Skeletal muscle tissue (tissue), 4 donors: ENCODE results near the gene SLC26A9. TPM values are rescaled to one million over a fixed set of nuclear protein-coding genes. Genes with fewer than 3 reads are reported as not detected.
A peak's percentile ranks its signal among the peaks of the same experiment; 100 is the strongest.

ENCODE experiments used
- H3K27ac ChIP-seq: one replicate; pipeline ENCODE4 v1.7.0; 2013; ENCODE audit warnings: mild to moderate bottlenecking, low read depth, low read length, inconsistent platforms
- H3K27me3 ChIP-seq, 3 donors: one replicate each; pipeline ENCODE4 v1.7.0; 2013; ENCODE audit warnings: low read length in 3 of 3; ENCODE audit not compliant: control insufficient read depth in 3 of 3, insufficient read depth in 3 of 3
- H3K36me3 ChIP-seq, 3 donors: one replicate each; pipeline ENCODE4 v1.7.0; 2013; ENCODE audit warnings: low read length in 3 of 3; ENCODE audit not compliant: control insufficient read depth in 3 of 3, insufficient read depth in 3 of 3
- H3K4me1 ChIP-seq, 3 donors: one replicate each; pipeline ENCODE4 v1.7.0; 2013; ENCODE audit warnings: low read length in 3 of 3, mild to moderate bottlenecking in 3 of 3; ENCODE audit not compliant: control insufficient read depth in 3 of 3, insufficient read depth in 3 of 3
- H3K4me3 ChIP-seq, 3 donors: one replicate each; pipeline ENCODE4 v1.7.0; 2013; ENCODE audit warnings: low read length in 3 of 3
- H3K9ac ChIP-seq, 3 donors: one replicate each; pipeline ENCODE4 v1.7.0; 2013; ENCODE audit warnings: low read length in 3 of 3, mild to moderate bottlenecking in 3 of 3, moderate library complexity in 2 of 3, low read depth in 1 of 3
- H3K9me3 ChIP-seq, 3 donors: one replicate each; pipeline ENCODE4 v1.7.0; 2013; ENCODE audit warnings: low read length in 3 of 3; ENCODE audit not compliant: control insufficient read depth in 3 of 3
- total RNA-seq: library from RNA; depleted of rRNA; stranded (reverse); fragments of >200 nt; gene quantifications from one replicate; pipeline ENCODE4 v1.2.3, GENCODE V29; 2014
- donor health status: Osteomylitis.

Gene SLC26A9
- total RNA-seq, 1 donor from 2014 or later: not detected

- Histone ChIP-seq H3K4me1 (peaks cover 18 to 32% (median 20%) of the 10 kb centered on the region in 3 donors), H3K9me3 (no peaks in the 10 kb centered on the region), H3K36me3 (no peaks in the 10 kb centered on the region), H3K4me3 (no peak overlapping the region), H3K27ac (no peak overlapping the region), H3K9ac (no peak overlapping the region), H3K27me3 (no peaks in the 10 kb centered on the region)
Measured at GRCh38 chr1:205950280-205950679, 7.0 kb upstream of the SLC26A9 start.

DNA sequence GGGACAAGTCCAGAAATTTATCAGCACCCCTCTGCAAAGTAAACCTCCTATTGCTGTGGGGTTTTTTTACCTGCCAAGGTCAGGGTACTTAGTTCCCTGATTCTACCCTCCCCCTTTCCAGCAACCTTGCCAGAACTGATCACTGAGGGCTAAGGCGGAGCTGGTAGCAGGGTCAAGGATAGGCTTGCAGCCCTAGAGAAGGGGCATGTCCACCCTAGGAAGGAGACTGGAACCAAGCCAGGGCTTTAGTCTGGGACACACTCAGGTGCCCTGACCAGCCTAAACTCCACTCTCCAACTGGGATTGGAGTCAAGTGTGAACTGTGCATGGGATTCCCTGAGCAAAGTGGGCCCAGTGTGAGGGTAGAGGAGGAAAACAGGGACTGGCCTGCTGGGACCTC lies 6.5 kb upstream of the SLC26A9 start:
- H3K4me3 ChIP-seq: no peak overlapping the region
- no peaks in the 10 kb centered on the region for H3K27me3 ChIP-seq
- H3K27ac ChIP-seq: no peak overlapping the region
- peak overlapping the region in 1 of 3 donors; percentile 25 for H3K9ac ChIP-seq
- H3K9me3 ChIP-seq: no peaks in the 10 kb centered on the region
- H3K4me1 ChIP-seq: peaks cover 18 to 32% (median 20%) of the 10 kb centered on the region in 3 donors
- no peaks in the 10 kb centered on the region for H3K36me3 ChIP-seq

GRCh38 chr1:205948886-205949285 lies 5.6 kb upstream of the SLC26A9 start:
- H3K36me3 ChIP-seq: no peaks in the 10 kb centered on the region
- no peaks in the 10 kb centered on the region for H3K27me3 ChIP-seq
- no peak overlapping the region for H3K4me3 ChIP-seq
- no peaks in the 10 kb centered on the region for H3K9me3 ChIP-seq
- H3K4me1 ChIP-seq: peaks cover 18 to 32% (median 20%) of the 10 kb centered on the region in 3 donors
- H3K27ac ChIP-seq: no peak overlapping the region
- no peak overlapping the region for H3K9ac ChIP-seq

DNA sequence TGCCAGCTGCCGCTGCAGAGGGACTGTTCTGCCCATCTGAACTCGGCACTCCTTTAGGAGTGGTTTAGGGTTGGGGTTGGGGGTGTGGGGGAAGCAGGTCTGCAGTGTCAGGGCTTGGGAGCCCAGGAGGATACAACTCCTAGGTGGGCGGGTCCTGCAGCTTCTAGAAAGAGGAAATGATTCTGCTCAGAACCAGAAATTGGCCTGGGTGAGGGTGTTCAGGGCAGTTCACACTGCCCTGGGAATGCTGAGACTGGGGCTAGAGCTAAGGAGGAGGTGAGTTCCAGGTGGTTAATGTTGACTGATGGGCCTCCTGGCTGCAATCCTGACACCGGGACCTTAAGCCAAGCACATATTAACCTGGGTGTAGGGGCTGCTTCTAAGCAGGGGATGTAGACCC lies 4.8 kb upstream of the SLC26A9 start:
- Histone ChIP-seq H3K9me3 (no peaks in the 10 kb centered on the region), H3K4me3 (no peak overlapping the region), H3K4me1 (peaks cover 18 to 32% (median 20%) of the 10 kb centered on the region in 3 donors), H3K27me3 (peaks cover 0 to 5% (median 0%) of the 10 kb centered on the region in 3 donors), H3K27ac (no peak overlapping the region), H3K36me3 (no peaks in the 10 kb centered on the region), H3K9ac (no peak overlapping the region)

DNA sequence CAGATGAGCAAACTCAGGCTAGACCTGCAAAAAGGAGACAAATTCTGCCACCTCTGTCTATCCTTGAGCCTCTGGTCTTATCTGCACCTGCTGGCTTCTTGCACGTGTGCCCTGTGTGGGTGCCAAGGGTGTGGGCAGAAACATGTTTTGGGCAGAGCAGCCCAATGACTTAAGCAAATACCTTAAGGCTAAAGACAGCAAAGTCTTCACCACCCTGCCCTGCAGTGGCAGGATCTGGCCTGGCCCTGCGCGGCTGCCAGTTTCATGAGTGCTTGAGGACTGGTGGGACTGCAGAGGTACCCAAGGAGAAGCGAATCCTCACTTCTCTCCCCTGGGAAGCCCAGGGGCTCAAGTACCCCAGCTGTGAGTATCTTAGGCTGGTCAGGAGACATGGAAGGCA lies 3.8 kb upstream of the SLC26A9 start:
- no peak overlapping the region for H3K27ac ChIP-seq
- no peaks in the 10 kb centered on the region for H3K36me3 ChIP-seq
- H3K9me3 ChIP-seq: no peaks in the 10 kb centered on the region
- no peak overlapping the region for H3K9ac ChIP-seq
- peaks cover 18 to 32% (median 20%) of the 10 kb centered on the region in 3 donors for H3K4me1 ChIP-seq
- H3K4me3 ChIP-seq: no peak overlapping the region
- H3K27me3 ChIP-seq: peaks cover 0 to 14% (median 0%) of the 10 kb centered on the region in 3 donors

DNA sequence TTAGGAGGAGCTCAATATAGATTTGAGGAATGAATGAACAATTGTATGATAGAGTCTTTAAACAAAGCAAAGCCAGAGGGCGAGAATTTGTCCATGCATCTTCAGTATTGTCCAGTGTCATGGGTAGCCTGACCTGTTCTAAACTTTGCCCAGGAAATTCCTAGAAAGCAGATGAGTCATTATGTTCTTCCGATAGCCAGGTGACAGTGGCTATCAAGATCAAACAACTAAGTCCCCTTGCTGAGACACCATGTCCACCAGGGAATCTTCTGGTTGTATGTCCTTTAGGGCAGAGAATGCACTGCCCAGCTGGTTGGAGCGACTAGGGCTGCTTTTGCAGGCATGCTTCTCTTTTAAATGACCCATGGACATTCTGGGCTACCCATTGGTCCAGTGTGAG lies 1.8 kb upstream of the SLC26A9 start:
- Histone ChIP-seq H3K4me1 (peaks cover 5 to 17% (median 13%) of the 10 kb centered on the region in 3 donors), H3K4me3 (no peak overlapping the region), H3K9me3 (no peaks in the 10 kb centered on the region), H3K9ac (no peak overlapping the region), H3K27ac (no peak overlapping the region), H3K27me3 (peaks cover 0 to 14% (median 3%) of the 10 kb centered on the region in 3 donors), H3K36me3 (no peaks in the 10 kb centered on the region)

DNA sequence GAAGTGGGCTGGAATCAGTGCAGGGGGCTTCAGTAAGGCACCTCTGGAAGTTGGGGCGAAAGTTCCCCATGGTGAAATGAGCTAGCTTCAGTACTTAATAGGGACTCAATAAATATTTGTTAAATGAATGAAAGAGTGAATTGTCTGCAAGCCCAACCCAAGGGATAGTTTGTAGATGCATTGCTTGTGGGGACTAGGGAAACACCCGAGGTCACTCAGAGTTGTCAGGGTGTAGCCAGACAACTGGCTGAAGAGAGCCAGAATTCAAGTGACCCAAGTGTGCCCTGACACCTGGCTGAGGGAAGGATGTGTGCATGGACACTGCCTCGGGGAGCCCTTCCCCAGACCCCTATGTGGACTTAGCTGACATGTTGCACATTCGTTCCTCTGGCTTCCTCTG lies 1.3 kb upstream of the SLC26A9 start:
- H3K4me3 ChIP-seq: no peak overlapping the region
- peaks cover 0 to 11% (median 9%) of the 10 kb centered on the region in 3 donors for H3K4me1 ChIP-seq
- no peak overlapping the region for H3K27ac ChIP-seq
- H3K27me3 ChIP-seq: peaks cover 0 to 14% (median 3%) of the 10 kb centered on the region in 3 donors
- H3K36me3 ChIP-seq: no peaks in the 10 kb centered on the region
- no peak overlapping the region for H3K9ac ChIP-seq
- H3K9me3 ChIP-seq: no peaks in the 10 kb centered on the region

- no peaks in the 10 kb centered on the region for H3K9me3 ChIP-seq
- peaks cover 0 to 9% (median 6%) of the 10 kb centered on the region in 3 donors for H3K4me1 ChIP-seq
- no peak overlapping the region for H3K9ac ChIP-seq
- H3K4me3 ChIP-seq: no peak overlapping the region
- H3K27ac ChIP-seq: no peak overlapping the region
- peaks cover 0 to 14% (median 7%) of the 10 kb centered on the region in 3 donors for H3K27me3 ChIP-seq
- no peaks in the 10 kb centered on the region for H3K36me3 ChIP-seq
Measured at GRCh38 chr1:205942631-205943159, 561 bp downstream of the SLC26A9 start.

DNA sequence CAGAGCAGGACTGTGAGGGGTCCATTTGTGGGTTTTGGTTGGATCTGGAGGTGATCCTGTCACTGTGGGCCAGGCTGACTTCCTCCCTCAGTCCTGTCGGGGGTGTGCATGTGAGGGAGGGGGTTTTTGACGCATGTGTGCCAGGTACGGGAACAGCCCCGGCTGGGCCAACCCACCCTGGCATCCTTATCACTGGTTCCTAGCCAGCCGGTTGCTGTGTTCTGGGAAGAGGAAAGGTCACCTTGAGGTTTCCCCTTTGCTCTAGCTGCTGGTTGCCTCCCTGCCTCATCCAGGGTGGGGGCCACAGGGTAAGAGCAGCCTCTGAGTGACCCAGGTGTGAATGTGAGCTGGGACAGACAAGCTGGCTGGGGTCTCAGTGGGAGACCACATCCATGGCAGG lies 2.5 kb downstream of the SLC26A9 start:
- Histone ChIP-seq H3K27ac (no peak overlapping the region), H3K36me3 (no peaks in the 10 kb centered on the region), H3K9ac (no peak overlapping the region), H3K4me3 (no peak overlapping the region), H3K4me1 (no peaks in the 10 kb centered on the region), H3K9me3 (no peaks in the 10 kb centered on the region), H3K27me3 (peaks cover 0 to 14% (median 7%) of the 10 kb centered on the region in 3 donors)

DNA sequence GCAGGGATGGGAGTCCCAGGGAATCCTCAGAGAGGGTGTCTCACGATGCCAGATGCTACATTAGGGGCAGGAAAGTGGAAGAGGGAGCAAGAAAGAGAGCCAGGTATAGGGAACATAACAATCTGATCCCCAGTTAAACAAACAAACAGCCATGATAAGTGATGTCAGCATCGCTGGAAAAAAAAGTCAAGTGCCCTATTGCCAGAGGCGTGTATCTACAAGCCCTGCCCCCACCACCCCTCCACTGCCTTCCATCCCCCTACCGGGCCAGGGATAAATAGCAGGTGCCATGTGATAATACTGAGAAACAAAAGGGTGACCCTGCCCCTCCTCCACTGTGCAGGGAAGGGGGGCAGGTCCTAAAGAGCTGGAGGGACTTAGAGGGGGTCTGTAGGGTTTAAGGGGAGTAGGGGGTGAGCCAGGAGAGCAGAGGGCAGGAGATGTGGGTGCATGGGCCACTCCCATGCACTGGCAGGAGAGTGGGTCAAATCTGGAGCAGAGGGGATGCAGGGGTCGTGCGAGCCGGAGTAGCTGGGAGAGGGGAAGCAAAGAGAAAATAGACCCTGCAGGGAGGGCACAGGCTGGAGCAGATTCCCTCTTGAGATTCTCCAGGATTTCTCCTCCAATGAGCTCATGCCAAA lies 3.4 kb downstream of the SLC26A9 start:
- Histone ChIP-seq H3K4me1 (no peaks in the 10 kb centered on the region), H3K4me3 (no peak overlapping the region), H3K36me3 (no peaks in the 10 kb centered on the region), H3K27ac (no peak overlapping the region), H3K9ac (no peak overlapping the region), H3K27me3 (peaks cover 0 to 14% (median 7%) of the 10 kb centered on the region in 3 donors), H3K9me3 (no peaks in the 10 kb centered on the region)
